ENCODE results near the gene VIT.
A peak's percentile ranks its signal among the peaks of the same experiment; 100 is the strongest.

The VIT gene

GRCh38 chr2:36769106-36769505 is 72.6 kb downstream of the VIT start:
- no peak for DNase-seq (ENCODE audit: low spot score)

GRCh38 chr2:36770542-36771287 is 74.2 kb downstream of the VIT start:
- no peak for DNase-seq (ENCODE audit: low spot score)

GRCh38 chr2:36771671-36772070 is 75.2 kb downstream of the VIT start:
- no peak for DNase-seq (ENCODE audit: low spot score)

GRCh38 chr2:36773947-36774346 is 77.4 kb downstream of the VIT start:
- DNase-seq (ENCODE audit: low spot score): no peak

- DNase-seq (ENCODE audit: low spot score): no peak
Measured at GRCh38 chr2:36775261-36775660, 78.8 kb downstream of the VIT start.

- DNase-seq (ENCODE audit: low spot score): no peak
Measured at GRCh38 chr2:36775806-36776205, 79.3 kb downstream of the VIT start.

GRCh38 chr2:36777272-36777671 is 80.8 kb downstream of the VIT start:
- no peak for DNase-seq (ENCODE audit: low spot score)

GRCh38 chr2:36777788-36778187 is 81.3 kb downstream of the VIT start:
- no peak for DNase-seq (ENCODE audit: low spot score)

- no peak for DNase-seq (ENCODE audit: low spot score)
Measured at GRCh38 chr2:36779462-36779861, 83.0 kb downstream of the VIT start.

GRCh38 chr2:36780231-36780839 is 83.8 kb downstream of the VIT start:
- peak; percentile 57 for DNase-seq (ENCODE audit: low spot score)

GRCh38 chr2:36781907-36782720 is 85.6 kb downstream of the VIT start:
- no peak for DNase-seq (ENCODE audit: low spot score)

- no peak for DNase-seq (ENCODE audit: low spot score)
Measured at GRCh38 chr2:36783246-36783645, 86.7 kb downstream of the VIT start.

- peak; percentile 48 for DNase-seq (ENCODE audit: low spot score)
Measured at GRCh38 chr2:36785179-36785795, 88.8 kb downstream of the VIT start.

- no peak for DNase-seq (ENCODE audit: low spot score)
Measured at GRCh38 chr2:36789181-36789804, 92.8 kb downstream of the VIT start.

GRCh38 chr2:36792951-36793350 is 96.4 kb downstream of the VIT start:
- no peak for DNase-seq (ENCODE audit: low spot score)

- no peak for DNase-seq (ENCODE audit: low spot score)
Measured at GRCh38 chr2:36797324-36798070, 101.0 kb downstream of the VIT start.

- no peak for DNase-seq (ENCODE audit: low spot score)
Measured at GRCh38 chr2:36798724-36799123, 102.2 kb downstream of the VIT start.

- DNase-seq (ENCODE audit: low spot score): no peak
Measured at GRCh38 chr2:36800381-36800780, 103.9 kb downstream of the VIT start.

- DNase-seq (ENCODE audit: low spot score): no peak
Measured at GRCh38 chr2:36801088-36801487, 104.6 kb downstream of the VIT start.

- DNase-seq (ENCODE audit: low spot score): no peak
Measured at GRCh38 chr2:36802952-36803351, 106.4 kb downstream of the VIT start.

GRCh38 chr2:36805635-36806224 is 109.2 kb downstream of the VIT start:
- no peak for DNase-seq (ENCODE audit: low spot score)

Measured in globus pallidus (tissue), 1 donor.